Liver (tissue), 9 donors: ENCODE measurements around the gene FAM163A. TPM values are rescaled to one million over a fixed set of nuclear protein-coding genes. Genes with fewer than 3 reads are reported as not detected.

Experiments used
- DNase-seq: peaks from one replicate; pipeline ENCODE4 v3.0.0-alpha.2; 2017; ENCODE audit warnings: low spot score
- H3K27ac ChIP-seq, 2 donors: one replicate each; pipeline ENCODE4 v1.7.0; 2013; ENCODE audit warnings: inconsistent platforms in 2 of 2, low read length in 2 of 2, control low read depth in 1 of 2, low read depth in 1 of 2, mild to moderate bottlenecking in 1 of 2
- H3K27me3 ChIP-seq, 4 donors: one replicate each; pipeline versions ENCODE4 v1.6.1 to v1.7.0; 2013; ENCODE audit warnings: low read length in 3 of 4, inconsistent platforms in 1 of 4, mild to moderate bottlenecking in 1 of 4, moderate library complexity in 1 of 4; ENCODE audit not compliant: control insufficient read depth in 4 of 4, insufficient read depth in 4 of 4
- H3K36me3 ChIP-seq, 4 donors: one replicate each; pipeline versions ENCODE4 v1.6.1 to v1.7.0; 2013; ENCODE audit warnings: low read length in 3 of 4, mild to moderate bottlenecking in 3 of 4, low read depth in 1 of 4, moderate library complexity in 1 of 4; ENCODE audit not compliant: control insufficient read depth in 4 of 4, insufficient read depth in 3 of 4
- H3K4me1 ChIP-seq, 4 donors: one replicate each; pipeline versions ENCODE4 v1.6.1 to v1.7.0; 2013; ENCODE audit warnings: low read length in 3 of 4, mild to moderate bottlenecking in 3 of 4, moderate library complexity in 1 of 4; ENCODE audit not compliant: control insufficient read depth in 4 of 4, insufficient read depth in 4 of 4
- H3K4me3 ChIP-seq, 3 donors: one replicate each; pipeline versions ENCODE4 v1.6.1 to v1.7.0; 2013; ENCODE audit warnings: low read length in 3 of 3, control low read depth in 1 of 3, low read depth in 1 of 3, mild to moderate bottlenecking in 1 of 3
- H3K9ac ChIP-seq, 2 donors: one replicate each; pipeline ENCODE4 v1.7.0; 2013; ENCODE audit warnings: low read length in 2 of 2, mild to moderate bottlenecking in 2 of 2, moderate library complexity in 2 of 2, control low read depth in 1 of 2, low read depth in 1 of 2
- H3K9me3 ChIP-seq, 4 donors: one replicate each; pipeline versions ENCODE4 v1.6.1 to v1.7.0; 2013; ENCODE audit warnings: low read length in 3 of 4; ENCODE audit not compliant: control insufficient read depth in 4 of 4
- EGR1 ChIP-seq, 2 donors: IDR thresholded peaks; 2 replicates each; pipeline ENCODE4 v1.6.1; 2016 to 2018; ENCODE audit warnings: antibody characterized with exemption in 2 of 2, low read depth in 2 of 2
- FOXA1 ChIP-seq: IDR thresholded peaks from 2 replicates; pipeline ENCODE4 v1.6.1; 2016; ENCODE audit warnings: antibody characterized with exemption
- FOXA2 ChIP-seq: IDR thresholded peaks from 2 replicates; pipeline ENCODE4 v1.6.1; 2016; ENCODE audit warnings: antibody characterized with exemption
- HNF4A ChIP-seq, 2 donors: conservative IDR thresholded peaks; 2 replicates each; pipeline ENCODE4 v1.6.1; 2016; ENCODE audit warnings: antibody characterized with exemption in 2 of 2, mild to moderate bottlenecking in 2 of 2
- HNF4G ChIP-seq: IDR thresholded peaks from 2 replicates; pipeline ENCODE4 v1.6.1; 2016; ENCODE audit warnings: antibody characterized with exemption
- JUND ChIP-seq, 2 donors: IDR thresholded peaks; 2 replicates each; pipeline ENCODE4 v1.6.1; 2016; ENCODE audit warnings: antibody characterized with exemption in 2 of 2
- NR2F2 ChIP-seq: IDR thresholded peaks from 2 replicates; pipeline ENCODE4 v1.6.1; 2016; ENCODE audit warnings: antibody characterized with exemption
- RAD21 ChIP-seq, 2 donors: IDR thresholded peaks; 2 replicates each; pipeline ENCODE4 v1.6.1; 2016; ENCODE audit warnings: antibody characterized with exemption in 2 of 2, mild to moderate bottlenecking in 2 of 2
- RXRA ChIP-seq, 2 donors: IDR thresholded peaks; 2 replicates each; pipeline ENCODE4 v1.6.1; 2017 to 2018; ENCODE audit warnings: antibody characterized with exemption in 2 of 2, mild to moderate bottlenecking in 1 of 2
- SP1 ChIP-seq: IDR thresholded peaks from 2 replicates; pipeline ENCODE4 v1.6.1; 2018; ENCODE audit warnings: antibody characterized with exemption, mild to moderate bottlenecking
- TAF1 ChIP-seq: conservative IDR thresholded peaks from 2 replicates; pipeline ENCODE4 v1.6.1; 2016; ENCODE audit warnings: antibody characterized with exemption, mild to moderate bottlenecking
- YY1 ChIP-seq: IDR thresholded peaks from 2 replicates; pipeline ENCODE4 v1.6.1; 2016; ENCODE audit warnings: antibody characterized with exemption, mild to moderate bottlenecking
- WGBS: extraction: QIAGEN DNeasy Blood & Tissue Kit; methylation state at CpG from one replicate; pipeline ENCODE4 v1.1.7; 2013; 5-methylcytosine and 5-hydroxymethylcytosine counted together
- polyA plus RNA-seq, 2 donors: library from polyadenylated mRNA; stranded (reverse) in 1 of 2; unstranded in 1 of 2; fragments of 200-250 nt in 1 of 2; fragments of >200 nt in 1 of 2; fragmentation: Nextera tagmentation in 1 of 2; extraction: Ambion mirVana in 1 of 2; gene quantifications; one replicate each; pipeline versions ENCODE4 v1.2.1 to v1.2.3, GENCODE V29; 2013 to 2015
- total RNA-seq, 2 donors: library from RNA; depleted of rRNA; stranded (reverse); fragments of >200 nt; gene quantifications; one replicate each; pipeline ENCODE4 v1.2.3, GENCODE V29; 2014
- TF ChIP-seq, protein P1 (sequence below): IDR thresholded peaks from 2 replicates; pipeline ENCODE4 v1.6.1; 2016; ENCODE audit warnings: antibody characterized with exemption
- TF ChIP-seq, protein P2 (sequence below): IDR thresholded peaks from 2 replicates; pipeline ENCODE4 v1.6.1; 2016; ENCODE audit warnings: antibody characterized with exemption
- TF ChIP-seq, protein P3 (sequence below): IDR thresholded peaks from 2 replicates; pipeline ENCODE4 v1.6.1; 2016; ENCODE audit warnings: antibody characterized with exemption
- TF ChIP-seq, protein P4 (sequence below): IDR thresholded peaks from 2 replicates; pipeline ENCODE4 v1.6.1; 2016; ENCODE audit warnings: antibody characterized with exemption, mild to moderate bottlenecking
- TF ChIP-seq, protein P5 (sequence below): fragments of 150-350 bp; IDR thresholded peaks from 2 replicates; pipeline ENCODE4 v1.5.1; 2017; ENCODE audit warnings: improper control_type of control experiment, low read depth, low read length; ENCODE audit not compliant: missing input control
- donor health status: healthy.
- donor health status: healthy.
- donor health status: healthy.
- donor health status: healthy.
- donor health status: healthy.

FAM163A gene
- total and polyA plus RNA-seq, 4 donors, result 0.07 TPM; not detected in 3

DNA sequence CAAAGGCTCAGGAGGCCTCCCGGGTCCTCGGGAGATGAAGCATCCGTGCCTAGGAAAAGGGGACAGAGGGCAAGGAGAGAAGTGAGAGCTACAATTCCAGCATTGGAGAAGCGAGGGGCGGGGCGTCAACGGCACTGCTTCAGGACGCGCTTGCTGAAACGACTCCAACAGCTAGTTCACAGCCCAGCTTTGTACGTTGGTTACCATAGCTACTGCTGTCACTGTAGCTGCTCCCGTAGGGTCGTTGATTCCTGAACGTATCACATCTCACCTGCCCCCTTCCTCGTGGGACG lies 71.4 kb downstream of the FAM163A start:
- TF ChIP-seq YY1 (no peak), NR2F2 (no peak), TAF1 (no peak), HNF4A (conservative IDR thresholded peaks at IDR 0.05) (no peak), SP1 (no peak), EGR1 (IDR thresholded peaks at IDR 0.05; ENCODE audit: low read depth in 2 of 2) (no peak)
- TF ChIP-seq, protein P1, sequence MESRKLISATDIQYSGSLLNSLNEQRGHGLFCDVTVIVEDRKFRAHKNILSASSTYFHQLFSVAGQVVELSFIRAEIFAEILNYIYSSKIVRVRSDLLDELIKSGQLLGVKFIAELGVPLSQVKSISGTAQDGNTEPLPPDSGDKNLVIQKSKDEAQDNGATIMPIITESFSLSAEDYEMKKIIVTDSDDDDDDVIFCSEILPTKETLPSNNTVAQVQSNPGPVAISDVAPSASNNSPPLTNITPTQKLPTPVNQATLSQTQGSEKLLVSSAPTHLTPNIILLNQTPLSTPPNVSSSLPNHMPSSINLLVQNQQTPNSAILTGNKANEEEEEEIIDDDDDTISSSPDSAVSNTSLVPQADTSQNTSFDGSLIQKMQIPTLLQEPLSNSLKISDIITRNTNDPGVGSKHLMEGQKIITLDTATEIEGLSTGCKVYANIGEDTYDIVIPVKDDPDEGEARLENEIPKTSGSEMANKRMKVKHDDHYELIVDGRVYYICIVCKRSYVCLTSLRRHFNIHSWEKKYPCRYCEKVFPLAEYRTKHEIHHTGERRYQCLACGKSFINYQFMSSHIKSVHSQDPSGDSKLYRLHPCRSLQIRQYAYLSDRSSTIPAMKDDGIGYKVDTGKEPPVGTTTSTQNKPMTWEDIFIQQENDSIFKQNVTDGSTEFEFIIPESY, result no peak
- TF ChIP-seq, protein P2, sequence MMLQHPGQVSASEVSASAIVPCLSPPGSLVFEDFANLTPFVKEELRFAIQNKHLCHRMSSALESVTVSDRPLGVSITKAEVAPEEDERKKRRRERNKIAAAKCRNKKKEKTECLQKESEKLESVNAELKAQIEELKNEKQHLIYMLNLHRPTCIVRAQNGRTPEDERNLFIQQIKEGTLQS, result no peak
- TF ChIP-seq, protein P3, sequence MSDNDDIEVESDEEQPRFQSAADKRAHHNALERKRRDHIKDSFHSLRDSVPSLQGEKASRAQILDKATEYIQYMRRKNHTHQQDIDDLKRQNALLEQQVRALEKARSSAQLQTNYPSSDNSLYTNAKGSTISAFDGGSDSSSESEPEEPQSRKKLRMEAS, result no peak
- TF ChIP-seq, protein P4, sequence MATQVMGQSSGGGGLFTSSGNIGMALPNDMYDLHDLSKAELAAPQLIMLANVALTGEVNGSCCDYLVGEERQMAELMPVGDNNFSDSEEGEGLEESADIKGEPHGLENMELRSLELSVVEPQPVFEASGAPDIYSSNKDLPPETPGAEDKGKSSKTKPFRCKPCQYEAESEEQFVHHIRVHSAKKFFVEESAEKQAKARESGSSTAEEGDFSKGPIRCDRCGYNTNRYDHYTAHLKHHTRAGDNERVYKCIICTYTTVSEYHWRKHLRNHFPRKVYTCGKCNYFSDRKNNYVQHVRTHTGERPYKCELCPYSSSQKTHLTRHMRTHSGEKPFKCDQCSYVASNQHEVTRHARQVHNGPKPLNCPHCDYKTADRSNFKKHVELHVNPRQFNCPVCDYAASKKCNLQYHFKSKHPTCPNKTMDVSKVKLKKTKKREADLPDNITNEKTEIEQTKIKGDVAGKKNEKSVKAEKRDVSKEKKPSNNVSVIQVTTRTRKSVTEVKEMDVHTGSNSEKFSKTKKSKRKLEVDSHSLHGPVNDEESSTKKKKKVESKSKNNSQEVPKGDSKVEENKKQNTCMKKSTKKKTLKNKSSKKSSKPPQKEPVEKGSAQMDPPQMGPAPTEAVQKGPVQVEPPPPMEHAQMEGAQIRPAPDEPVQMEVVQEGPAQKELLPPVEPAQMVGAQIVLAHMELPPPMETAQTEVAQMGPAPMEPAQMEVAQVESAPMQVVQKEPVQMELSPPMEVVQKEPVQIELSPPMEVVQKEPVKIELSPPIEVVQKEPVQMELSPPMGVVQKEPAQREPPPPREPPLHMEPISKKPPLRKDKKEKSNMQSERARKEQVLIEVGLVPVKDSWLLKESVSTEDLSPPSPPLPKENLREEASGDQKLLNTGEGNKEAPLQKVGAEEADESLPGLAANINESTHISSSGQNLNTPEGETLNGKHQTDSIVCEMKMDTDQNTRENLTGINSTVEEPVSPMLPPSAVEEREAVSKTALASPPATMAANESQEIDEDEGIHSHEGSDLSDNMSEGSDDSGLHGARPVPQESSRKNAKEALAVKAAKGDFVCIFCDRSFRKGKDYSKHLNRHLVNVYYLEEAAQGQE, result no peak

DNA sequence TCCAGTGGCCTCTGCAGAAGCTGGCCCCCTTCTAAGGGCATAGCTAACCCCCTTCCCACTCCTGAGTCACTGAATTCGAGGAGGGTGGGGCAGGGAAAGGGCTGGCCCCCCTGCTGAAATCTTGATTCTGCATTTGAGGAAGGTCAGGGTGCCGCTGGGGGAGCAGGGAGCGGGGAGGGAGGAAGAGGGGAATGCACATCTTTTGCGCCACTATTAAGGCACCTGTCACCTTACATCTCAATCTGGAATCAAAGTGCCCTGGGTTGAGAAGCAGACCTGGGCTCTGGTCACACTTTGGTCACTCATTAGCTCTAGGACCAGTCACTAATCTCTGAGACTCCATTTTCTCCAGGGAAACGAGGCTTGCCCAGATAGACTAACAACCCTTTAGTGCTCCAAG lies 72.5 kb downstream of the FAM163A start:
- no peak overlapping the region for H3K9ac ChIP-seq
- DNase-seq, result no peak

More for the DNA sequence above, 71.4 kb downstream of the FAM163A start:
- 2% methylated on average over 16 of the region's 16 CpGs for WGBS
- Histone ChIP-seq H3K9me3 (no peaks in the 10 kb centered on the region), H3K4me3 (peak overlapping the region in 1 of 3 donors; percentile 40), H3K27me3 (no peaks in the 10 kb centered on the region), H3K9ac (no peak overlapping the region), H3K27ac (no peak overlapping the region), H3K36me3 (no peaks in the 10 kb centered on the region), H3K4me1 (peaks cover 0 to 19% (median 10%) of the 10 kb centered on the region in 4 donors)
- DNase-seq, result no peak

More for the DNA sequence above, 72.5 kb downstream of the FAM163A start:
- H3K9me3 ChIP-seq, result no peaks in the 10 kb centered on the region
- no peak overlapping the region for H3K27ac ChIP-seq
- peaks cover 0 to 16% (median 10%) of the 10 kb centered on the region in 4 donors for H3K4me1 ChIP-seq
- no peaks in the 10 kb centered on the region for H3K36me3 ChIP-seq
- WGBS, result 43% methylated on average over 5 of the region's 5 CpGs
- H3K27me3 ChIP-seq, result no peaks in the 10 kb centered on the region
- H3K4me3 ChIP-seq, result no peak overlapping the region
- TF ChIP-seq JUND (IDR thresholded peaks at IDR 0.05) (no peak), FOXA1 (no peak), YY1 (no peak), SP1 (no peak), NR2F2 (no peak), FOXA2 (no peak), HNF4A (conservative IDR thresholded peaks at IDR 0.05) (no peak), RAD21 (IDR thresholded peaks at IDR 0.05) (no peak), EGR1 (IDR thresholded peaks at IDR 0.05; ENCODE audit: low read depth in 2 of 2) (no peak), HNF4G (no peak), RXRA (IDR thresholded peaks at IDR 0.05) (no peak)
- TF ChIP-seq, protein P1, result no peak
- TF ChIP-seq, protein P4, result no peak
- TF ChIP-seq, protein P3, result no peak
- TF ChIP-seq, protein P5, sequence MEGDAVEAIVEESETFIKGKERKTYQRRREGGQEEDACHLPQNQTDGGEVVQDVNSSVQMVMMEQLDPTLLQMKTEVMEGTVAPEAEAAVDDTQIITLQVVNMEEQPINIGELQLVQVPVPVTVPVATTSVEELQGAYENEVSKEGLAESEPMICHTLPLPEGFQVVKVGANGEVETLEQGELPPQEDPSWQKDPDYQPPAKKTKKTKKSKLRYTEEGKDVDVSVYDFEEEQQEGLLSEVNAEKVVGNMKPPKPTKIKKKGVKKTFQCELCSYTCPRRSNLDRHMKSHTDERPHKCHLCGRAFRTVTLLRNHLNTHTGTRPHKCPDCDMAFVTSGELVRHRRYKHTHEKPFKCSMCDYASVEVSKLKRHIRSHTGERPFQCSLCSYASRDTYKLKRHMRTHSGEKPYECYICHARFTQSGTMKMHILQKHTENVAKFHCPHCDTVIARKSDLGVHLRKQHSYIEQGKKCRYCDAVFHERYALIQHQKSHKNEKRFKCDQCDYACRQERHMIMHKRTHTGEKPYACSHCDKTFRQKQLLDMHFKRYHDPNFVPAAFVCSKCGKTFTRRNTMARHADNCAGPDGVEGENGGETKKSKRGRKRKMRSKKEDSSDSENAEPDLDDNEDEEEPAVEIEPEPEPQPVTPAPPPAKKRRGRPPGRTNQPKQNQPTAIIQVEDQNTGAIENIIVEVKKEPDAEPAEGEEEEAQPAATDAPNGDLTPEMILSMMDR, result no peak
